IMR-90 (cell line): ENCODE results near the gene CFP. TPM values are rescaled to one million over a fixed set of nuclear protein-coding genes. Genes with fewer than 3 reads are reported as not detected.

Experiments
- ATAC-seq: fragments of 200-7000 bp; cut with Tn5 transposase; 2 replicates; pipeline ENCODE4 v1.9.1; 2020; ENCODE audit warnings: low read depth, mild to moderate bottlenecking, moderate library complexity
- BruUV-seq: library from RNA; stranded (reverse); fragments of 400-500 nt; replicated peaks from 2 replicates; lab custom pipeline; 2021; lab: Mats Ljungman, UMichigan
- CTCF ChIA-PET: fragments of 300-600 bp; formaldehyde crosslinking; extraction: SDS; loops from one replicate; lab custom pipeline; 2021; ENCODE audit warnings: antibody characterized with exemption; lab: Yijun Ruan, JAX
- POLR2A ChIA-PET: fragments of 300-600 bp; sonication (Branson Sonifier 250); formaldehyde crosslinking; loops from one replicate; lab custom pipeline; 2022; ENCODE audit warnings: antibody characterized with exemption; ENCODE audit not compliant: unreplicated experiment; lab: Charles Lee
- DNase-seq: peaks from one replicate; pipeline ENCODE4 v3.0.0; 2013
- H2AFZ ChIP-seq: replicated peaks from 2 replicates; pipeline ENCODE3; 2013; ENCODE audit warnings: low read length, mild to moderate bottlenecking; ENCODE audit not compliant: poor library complexity
- H2AK5ac ChIP-seq: 2 replicates; pipeline ENCODE4 v1.6.1; 2013; ENCODE audit warnings: low read depth, low read length, inconsistent platforms
- H2AK9ac ChIP-seq: replicated peaks from 2 replicates; pipeline ENCODE3; 2013; ENCODE audit warnings: mild to moderate bottlenecking, low read depth, low read length, moderate library complexity; ENCODE audit not compliant: poor library complexity
- H2BK120ac ChIP-seq: 2 replicates; pipeline ENCODE4 v1.6.1; 2013; ENCODE audit warnings: low read depth, low read length, inconsistent platforms
- H2BK15ac ChIP-seq: 3 replicates; pipeline ENCODE4 v1.6.1; 2013; ENCODE audit warnings: low read depth, low read length, inconsistent platforms
- H2BK20ac ChIP-seq: 2 replicates; pipeline ENCODE4 v1.6.1; 2013; ENCODE audit warnings: low read depth, mild to moderate bottlenecking, inconsistent platforms, low read length, moderate library complexity
- H2BK5ac ChIP-seq: 2 replicates; pipeline ENCODE4 v1.6.1; 2013; ENCODE audit warnings: mild to moderate bottlenecking, low read depth, low read length, inconsistent platforms; ENCODE audit not compliant: poor library complexity, severe bottlenecking
- H3K14ac ChIP-seq: replicated peaks from 2 replicates; pipeline ENCODE4 v1.6.1; 2013; ENCODE audit warnings: low read depth, low read length, inconsistent platforms
- H3K18ac ChIP-seq: 2 replicates; pipeline ENCODE4 v1.6.1; 2013; ENCODE audit warnings: low read depth, low read length, control low read depth
- H3K23ac ChIP-seq: 2 replicates; pipeline ENCODE4 v1.6.1; 2013; ENCODE audit warnings: low read depth, low read length, inconsistent platforms
- H3K27ac ChIP-seq: 2 replicates; pipeline ENCODE4 v1.5.1; 2013; ENCODE audit warnings: mild to moderate bottlenecking, control low read depth, low read length; ENCODE audit not compliant: insufficient read depth
- H3K27me3 ChIP-seq: 2 replicates; pipeline ENCODE4 v1.6.1; 2013; ENCODE audit warnings: low read length; ENCODE audit not compliant: control insufficient read depth, insufficient read depth
- H3K36me3 ChIP-seq: 2 replicates; pipeline ENCODE4 v1.6.1; 2013; ENCODE audit warnings: low read length, mixed read lengths; ENCODE audit not compliant: control insufficient read depth, insufficient read depth
- H3K4ac ChIP-seq: 2 replicates; pipeline ENCODE4 v1.6.1; 2013; ENCODE audit warnings: low read depth, low read length, inconsistent platforms
- H3K4me1 ChIP-seq: 2 replicates; pipeline ENCODE4 v1.6.1; 2013; ENCODE audit warnings: low read length, mixed read lengths; ENCODE audit not compliant: control insufficient read depth, insufficient read depth
- H3K4me2 ChIP-seq: 2 replicates; pipeline ENCODE4 v1.6.1; 2013; ENCODE audit warnings: low read depth, mild to moderate bottlenecking, control low read depth, low read length, moderate library complexity
- H3K4me3 ChIP-seq: 2 replicates; pipeline ENCODE4 v1.5.1; 2013; ENCODE audit warnings: low read depth, mild to moderate bottlenecking, control low read depth, low read length, moderate library complexity; ENCODE audit not compliant: insufficient read depth
- H3K56ac ChIP-seq: 2 replicates; pipeline ENCODE4 v1.6.1; 2013; ENCODE audit warnings: low read length, inconsistent platforms; ENCODE audit not compliant: insufficient read depth; ENCODE audit errors: extremely low read depth
- H3K79me1 ChIP-seq, 2 experiments: 2 replicates each; pipeline ENCODE4 v1.6.1; 2013; ENCODE audit warnings: low read length in 2 of 2, inconsistent platforms in 1 of 2, low read depth in 1 of 2
- H3K9ac ChIP-seq: 2 replicates; pipeline ENCODE4 v1.6.1; 2013; ENCODE audit warnings: low read depth, low read length, control low read depth
- H3K9me1 ChIP-seq: 2 replicates; pipeline ENCODE4 v1.6.1; 2013; ENCODE audit warnings: low read length, inconsistent platforms; ENCODE audit not compliant: insufficient read depth
- H3K9me3 ChIP-seq: 2 replicates; pipeline ENCODE4 v1.6.1; 2013; ENCODE audit warnings: low read length; ENCODE audit not compliant: control insufficient read depth, insufficient read depth
- H4K20me1 ChIP-seq: 2 replicates; pipeline ENCODE4 v1.6.1; 2013; ENCODE audit warnings: low read length, inconsistent platforms; ENCODE audit not compliant: insufficient read depth
- H4K5ac ChIP-seq: 2 replicates; pipeline ENCODE4 v1.6.1; 2013; ENCODE audit warnings: mild to moderate bottlenecking, low read depth, low read length, control low read depth
- H4K8ac ChIP-seq, 2 experiments: 2 replicates each; pipeline ENCODE4 v1.6.1; 2013; ENCODE audit warnings: low read depth in 2 of 2, low read length in 2 of 2, control low read depth in 1 of 2, inconsistent platforms in 1 of 2
- H4K91ac ChIP-seq: 2 replicates; pipeline ENCODE4 v1.6.1; 2013; ENCODE audit warnings: low read depth, low read length, inconsistent platforms; ENCODE audit not compliant: insufficient read depth
- BHLHE40 ChIP-seq: fragments of 150-350 bp; IDR thresholded peaks from 2 replicates; pipeline ENCODE4 v1.6.1; 2016; ENCODE audit warnings: mild to moderate bottlenecking, low read depth, low read length
- CEBPB ChIP-seq: IDR thresholded peaks from 2 replicates; pipeline ENCODE4 v1.6.1; 2012; ENCODE audit warnings: low read depth, low read length, improper control_type of control experiment
- CTCF ChIP-seq: conservative IDR thresholded peaks from 2 replicates; pipeline ENCODE4 v1.5.1; 2012; ENCODE audit warnings: mild to moderate bottlenecking, low read depth, low read length, improper control_type of control experiment
- ELK1 ChIP-seq: fragments of 150-350 bp; IDR thresholded peaks from 2 replicates; pipeline ENCODE4 v1.6.1; 2016; ENCODE audit warnings: low read depth, mild to moderate bottlenecking, low read length, moderate library complexity, borderline replicate concordance
- MAFK ChIP-seq: IDR thresholded peaks from 2 replicates; pipeline ENCODE4 v1.6.1; 2012; ENCODE audit warnings: low read depth, low read length, improper control_type of control experiment
- MAZ ChIP-seq: IDR thresholded peaks from 2 replicates; pipeline ENCODE4 v1.6.1; 2012; ENCODE audit warnings: low read depth, mild to moderate bottlenecking, low read length, improper control_type of control experiment, moderate library complexity, borderline replicate concordance
- NFE2L2 ChIP-seq: fragments of 150-350 bp; IDR thresholded peaks from 2 replicates; pipeline ENCODE4 v1.6.1; 2016; ENCODE audit warnings: low read depth, mild to moderate bottlenecking, low read length
- POLR2A ChIP-seq: IDR thresholded peaks from 2 replicates; pipeline ENCODE4 v1.6.1; 2012; ENCODE audit warnings: mild to moderate bottlenecking, low read depth, low read length
- SMC3 ChIP-seq: fragments of 150-350 bp; IDR thresholded peaks from 2 replicates; pipeline ENCODE4 v1.6.1; 2016; ENCODE audit warnings: low read depth, mild to moderate bottlenecking, antibody characterized with exemption, low read length, moderate library complexity
- USF2 ChIP-seq: fragments of 150-350 bp; IDR thresholded peaks from 2 replicates; pipeline ENCODE4 v1.6.1; 2017; ENCODE audit warnings: mild to moderate bottlenecking, antibody characterized with exemption, low read length, low read depth
- WGBS, 2 experiments: methylation state at CpG; one replicate each; pipeline versions ENCODE4 v1.1.5 to v1.1.7; 2013; ENCODE audit warnings: missing lambda C conversion rate in 2 of 2; ENCODE audit not compliant: insufficient read length in 1 of 2; ENCODE audit errors: extremely low coverage in 2 of 2; 5-methylcytosine and 5-hydroxymethylcytosine counted together
- dilution Hi-C: fragments of 300-500 bp; cut with HindIII; formaldehyde crosslinking; loops from one replicate; pipeline ENCODE4 v1.14.3; 2018; ENCODE audit warnings: low sequenced_read_pairs; ENCODE audit not compliant: unreplicated experiment
- in situ Hi-C: fragments of 300-500 bp; cut with MboI; formaldehyde crosslinking; loops from 3 replicates; pipeline ENCODE4 v1.14.3; 2019; ENCODE audit warnings: low sequenced_read_pairs, inconsistent platforms, mixed read lengths
- intact Hi-C: fragments of 100-400 bp; cut with micrococcal nuclease; formaldehyde crosslinking; loops from 2 replicates; pipeline ENCODE4 v1.10.0; 2022
- polyA plus RNA-seq, 3 experiments: library from polyadenylated mRNA; depleted of rRNA; stranded (reverse); fragments of >200 nt; gene quantifications; 2 replicates each; pipeline ENCODE4 v1.2.3, GENCODE V29; 2012; ENCODE audit warnings: low replicate concordance in 1 of 3
- total RNA-seq: library from RNA; depleted of rRNA; stranded (reverse); fragments of >200 nt; gene quantifications from 2 replicates; pipeline ENCODE4 v1.2.3, GENCODE V29; 2012

The CFP gene
- total and polyA plus RNA-seq, 2 of the 4 experiments (the other 2 are of a cell fraction), result under 0.01 to 0.14 TPM

- Histone ChIP-seq H2BK120ac (peak overlapping the region; percentile 77), H3K9ac (peak overlapping the region; percentile 61), H3K27ac (peak overlapping the region; percentile 68), H3K56ac (0 out of 2 replicates have a peak overlapping the region, but pooled peaks have one; percentile 23), H3K4ac (peak overlapping the region; percentile 87), H2AK9ac (peak overlapping the region; percentile 60), H2BK15ac (peak overlapping the region; percentile 91; the same call in 2 of the 3 replicates), H3K36me3 (peaks cover 19% of the 10 kb centered on the region; the same call in 1 of the 2 replicates), H4K5ac (peak overlapping the region; percentile 19; the same call in 1 of the 2 replicates), H2AK5ac (peak overlapping the region; percentile 81), H3K27me3 (no peaks in the 10 kb centered on the region), H3K4me1 (peaks cover 23% of the 10 kb centered on the region), H3K9me3 (no peaks in the 10 kb centered on the region; the same call in 1 of the 2 replicates), H4K91ac (peak overlapping the region; percentile 39), H2AFZ (peak overlapping the region; percentile 67), H3K14ac (peak overlapping the region; percentile 43), H3K79me1 (peaks cover 0 to 3% of the 10 kb centered on the region in 2 experiments; a peak in 1 of 4 replicates), H3K23ac (no peak overlapping the region; the same call in 1 of the 2 replicates), H4K20me1 (no peaks in the 10 kb centered on the region; the same call in 1 of the 2 replicates), H3K4me2 (no peak overlapping the region; the same call in 1 of the 2 replicates), H3K9me1 (peaks cover 9% of the 10 kb centered on the region; the same call in 1 of the 2 replicates), H2BK20ac (no peak overlapping the region), H3K4me3 (no peak overlapping the region), H4K8ac (peak overlapping the region; percentile 68 to 77; a peak in 3 of 4 replicates), H3K18ac (peak overlapping the region; percentile 14; the same call in 1 of the 2 replicates), H2BK5ac (peak overlapping the region; percentile 27)
- in situ Hi-C loops (no loop called here), intact Hi-C loops (no loop called here), dilution Hi-C loops (no loop called here)
- TF ChIP-seq BHLHE40 (no peak), USF2 (no peak), SMC3 (no peak), ELK1 (no peak), CEBPB (0 out of 2 replicates have a peak, but pooled peaks have one; percentile 17), NFE2L2 (no peak), MAZ (peak; percentile 100), MAFK (no peak), POLR2A (no peak), CTCF (no peak)
- WGBS, 2 experiments, result 38% methylated on average over 10 of the region's 20 CpGs; no CpG with 5 or more reads in 1 of the 2 experiments
- ChIA-PET CTCF (no interaction called here), POLR2A (no interaction called here)
- DNase-seq (peak; percentile 73), ATAC-seq (peak; percentile 55)
- BruUV-seq, result no TSS peak
Observed at GRCh38 chrX:47573341-47574075, 56.2 kb downstream of the CFP start.
